Right lobe of liver (tissue), 4 donors: ENCODE results near the gene PYHIN1.

Source experiments
- POLR2A ChIP-seq: fragments of 450-650 bp; IDR thresholded peaks from one replicate; pipeline ENCODE4 v1.6.1; 2017; ENCODE audit warnings: antibody characterized with exemption, mild to moderate bottlenecking
- TF ChIP-seq, protein P1 (sequence below), 4 donors: fragments of 200-600 bp in 3 of 4; fragments of 450-650 bp in 1 of 4; IDR thresholded peaks; one replicate each; pipeline versions ENCODE4 v1.5.1 to v1.8.0; 2016 to 2022; ENCODE audit warnings: antibody characterized with exemption in 4 of 4, mild to moderate bottlenecking in 2 of 4
- donor health status: DM: no; HTN: no; CAD: no.
- donor health status: DM: no; HTN: no; CAD: no.
- donor health status: DM: no; HTN: yes; CAD: no.

DNA sequence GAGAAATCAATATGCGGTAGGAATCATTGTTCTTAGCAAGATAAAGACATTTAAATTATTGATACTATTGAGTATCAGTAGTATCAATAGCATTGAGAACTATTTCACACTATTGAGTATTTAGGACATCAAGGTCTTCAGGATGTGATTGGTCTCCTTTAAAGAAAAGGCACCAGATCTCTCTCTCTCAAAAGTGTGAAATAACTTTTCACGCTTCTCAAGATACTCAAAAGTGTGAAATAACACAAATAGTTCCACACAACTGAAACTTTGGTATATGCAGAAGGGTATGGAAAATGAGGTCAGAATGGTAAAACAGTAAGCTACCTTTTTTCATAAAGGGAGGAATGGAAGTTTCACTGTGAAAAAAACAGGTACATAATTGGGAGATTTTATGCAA, 6.7 kb upstream of the PYHIN1 start:
- TF ChIP-seq, protein P1, sequence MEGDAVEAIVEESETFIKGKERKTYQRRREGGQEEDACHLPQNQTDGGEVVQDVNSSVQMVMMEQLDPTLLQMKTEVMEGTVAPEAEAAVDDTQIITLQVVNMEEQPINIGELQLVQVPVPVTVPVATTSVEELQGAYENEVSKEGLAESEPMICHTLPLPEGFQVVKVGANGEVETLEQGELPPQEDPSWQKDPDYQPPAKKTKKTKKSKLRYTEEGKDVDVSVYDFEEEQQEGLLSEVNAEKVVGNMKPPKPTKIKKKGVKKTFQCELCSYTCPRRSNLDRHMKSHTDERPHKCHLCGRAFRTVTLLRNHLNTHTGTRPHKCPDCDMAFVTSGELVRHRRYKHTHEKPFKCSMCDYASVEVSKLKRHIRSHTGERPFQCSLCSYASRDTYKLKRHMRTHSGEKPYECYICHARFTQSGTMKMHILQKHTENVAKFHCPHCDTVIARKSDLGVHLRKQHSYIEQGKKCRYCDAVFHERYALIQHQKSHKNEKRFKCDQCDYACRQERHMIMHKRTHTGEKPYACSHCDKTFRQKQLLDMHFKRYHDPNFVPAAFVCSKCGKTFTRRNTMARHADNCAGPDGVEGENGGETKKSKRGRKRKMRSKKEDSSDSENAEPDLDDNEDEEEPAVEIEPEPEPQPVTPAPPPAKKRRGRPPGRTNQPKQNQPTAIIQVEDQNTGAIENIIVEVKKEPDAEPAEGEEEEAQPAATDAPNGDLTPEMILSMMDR (IDR thresholded peaks at IDR 0.05): no peak
- no peak for TF ChIP-seq POLR2A
